Loucy (cell line): ENCODE data around the gene TRPV6.

Experiments
- H2AFZ ChIP-seq: fragments of 200-600 bp; sonication (generic); 2 replicates; pipeline ENCODE4 v1.6.0; 2016; ENCODE audit warnings: antibody characterized with exemption, mild to moderate bottlenecking, low read length, moderate library complexity
- H3F3A ChIP-seq: fragments of 200-600 bp; 2 replicates; pipeline ENCODE4 v1.6.0; 2016; ENCODE audit warnings: antibody characterized with exemption, low read depth, mild to moderate bottlenecking
- H3K27me3 ChIP-seq: fragments of 200-600 bp; sonication (generic); 2 replicates; pipeline ENCODE4 v1.6.1; 2014; ENCODE audit warnings: low read length, mild to moderate bottlenecking; ENCODE audit not compliant: insufficient read depth, poor library complexity, severe bottlenecking
- H3K36me3 ChIP-seq: fragments of 200-600 bp; sonication (generic); 2 replicates; pipeline ENCODE4 v1.6.1; 2016; ENCODE audit warnings: low read length; ENCODE audit not compliant: insufficient read depth
- H3K4me1 ChIP-seq: fragments of 200-600 bp; sonication (generic); 2 replicates; pipeline ENCODE4 v1.5.1; 2014; ENCODE audit warnings: low read length, mild to moderate bottlenecking; ENCODE audit not compliant: insufficient read depth, poor library complexity, severe bottlenecking
- H3K4me2 ChIP-seq: fragments of 200-600 bp; sonication (generic); 2 replicates; pipeline ENCODE4 v1.6.0; 2014; ENCODE audit warnings: antibody characterized with exemption, low read length, low read depth, mild to moderate bottlenecking; ENCODE audit not compliant: poor library complexity, severe bottlenecking
- H3K4me3 ChIP-seq: fragments of 200-600 bp; sonication (generic); 2 replicates; pipeline ENCODE4 v1.5.1; 2014; ENCODE audit warnings: low read length, mild to moderate bottlenecking, mixed read lengths; ENCODE audit not compliant: poor library complexity, severe bottlenecking
- H3K79me2 ChIP-seq: fragments of 200-600 bp; sonication (generic); 2 replicates; pipeline ENCODE4 v1.6.1; 2014; ENCODE audit warnings: low read length; ENCODE audit not compliant: insufficient read depth
- H3K9ac ChIP-seq: fragments of 200-600 bp; sonication (generic); 2 replicates; pipeline ENCODE4 v1.6.0; 2014; ENCODE audit warnings: mild to moderate bottlenecking, low read depth, low read length, moderate library complexity; ENCODE audit not compliant: poor library complexity, severe bottlenecking
- H3K9me2 ChIP-seq: fragments of 200-600 bp; sonication (generic); replicated peaks from 2 replicates; pipeline ENCODE4 v1.6.1; 2016; ENCODE audit warnings: low read depth, low read length, mixed read lengths
- H3K9me3 ChIP-seq: fragments of 200-600 bp; sonication (generic); 2 replicates; pipeline ENCODE4 v1.6.1; 2014; ENCODE audit warnings: mild to moderate bottlenecking, antibody characterized with exemption, low read length, low read depth; ENCODE audit not compliant: insufficient read depth
- H4K20me1 ChIP-seq: fragments of 200-600 bp; sonication (generic); 2 replicates; pipeline ENCODE4 v1.6.0; 2014; ENCODE audit warnings: antibody characterized with exemption, low read length, mild to moderate bottlenecking; ENCODE audit not compliant: insufficient read depth, poor library complexity, severe bottlenecking
- CTCF ChIP-seq: fragments of 200-600 bp; sonication (generic); conservative IDR thresholded peaks from 2 replicates; pipeline ENCODE4 v1.5.1; 2014; ENCODE audit warnings: mild to moderate bottlenecking, antibody characterized with exemption, low read length
- EZH2phosphoT487 ChIP-seq: fragments of 200-600 bp; IDR thresholded peaks from 2 replicates; pipeline ENCODE4 v1.6.1; 2018; ENCODE audit warnings: antibody characterized with exemption, mild to moderate bottlenecking, moderate library complexity, borderline replicate concordance

Gene TRPV6

GRCh38 chr7:142870147-142870559, 15.4 kb downstream of the TRPV6 start:
- peaks cover 30% of the 10 kb centered on the region; the same call in 1 of the 2 replicates for H3K36me3 ChIP-seq
- H3K4me3 ChIP-seq = no peak overlapping the region
- no peak overlapping the region for H2AFZ ChIP-seq
- no peaks in the 10 kb centered on the region for H3F3A ChIP-seq
- H3K4me1 ChIP-seq = no peaks in the 10 kb centered on the region
- no peaks in the 10 kb centered on the region for H3K9me2 ChIP-seq
- H3K27me3 ChIP-seq = no peaks in the 10 kb centered on the region
- H3K9me3 ChIP-seq = no peaks in the 10 kb centered on the region
- no peak overlapping the region for H3K4me2 ChIP-seq
- no peak overlapping the region for H3K9ac ChIP-seq
- TF ChIP-seq EZH2phosphoT487 (no peak), CTCF (no peak)
- H4K20me1 ChIP-seq = no peaks in the 10 kb centered on the region
- H3K79me2 ChIP-seq = no peaks in the 10 kb centered on the region

GRCh38 chr7:142869434-142869833, 16.1 kb downstream of the TRPV6 start:
- Histone ChIP-seq H3K9me2 (no peaks in the 10 kb centered on the region), H3K4me3 (no peak overlapping the region), H3K27me3 (no peaks in the 10 kb centered on the region), H3K79me2 (no peaks in the 10 kb centered on the region), H2AFZ (no peak overlapping the region), H3F3A (no peaks in the 10 kb centered on the region), H3K4me1 (no peaks in the 10 kb centered on the region), H3K9ac (no peak overlapping the region), H3K9me3 (no peaks in the 10 kb centered on the region), H4K20me1 (no peaks in the 10 kb centered on the region), H3K36me3 (peaks cover 34% of the 10 kb centered on the region; the same call in 1 of the 2 replicates), H3K4me2 (no peak overlapping the region)
- TF ChIP-seq CTCF (no peak), EZH2phosphoT487 (no peak)

- Histone ChIP-seq H3K27me3 (no peaks in the 10 kb centered on the region), H3K9me2 (no peaks in the 10 kb centered on the region), H3K4me3 (no peak overlapping the region), H3K9ac (no peak overlapping the region), H3K4me2 (no peak overlapping the region), H3K4me1 (no peaks in the 10 kb centered on the region), H3K36me3 (peaks cover 34% of the 10 kb centered on the region; the same call in 1 of the 2 replicates), H4K20me1 (no peaks in the 10 kb centered on the region), H2AFZ (no peak overlapping the region), H3K79me2 (no peaks in the 10 kb centered on the region), H3K9me3 (no peaks in the 10 kb centered on the region), H3F3A (no peaks in the 10 kb centered on the region)
- TF ChIP-seq EZH2phosphoT487 = no peak
- TF ChIP-seq CTCF = no peak
Measured at GRCh38 chr7:142868986-142869415, 16.5 kb downstream of the TRPV6 start.
